ENCODE data around the gene RPL18.
A peak's percentile ranks its signal among the peaks of the same experiment; 100 is the strongest.

GRCh38 chr19:48629599-48630295 is 10.8 kb upstream of the RPL18 start:
- TF ChIP-seq CTCF (IDR thresholded peaks at IDR 0.05) = peak in 1 of 5 experiments; percentile 17
- peak; percentile 54 for TF ChIP-seq POLR2A (IDR thresholded peaks at IDR 0.05)
- TF ChIP-seq EP300 (IDR thresholded peaks at IDR 0.05; ENCODE audit: low read depth) = no peak
- TF ChIP-seq POLR2AphosphoS5 (IDR thresholded peaks at IDR 0.05) = peak in 2 of 3 donors; percentile 61 to 62

All from transverse colon (tissue), 4 donors.